ENCODE measurements around the gene IFNA1.

IFNA1 gene

DNA sequence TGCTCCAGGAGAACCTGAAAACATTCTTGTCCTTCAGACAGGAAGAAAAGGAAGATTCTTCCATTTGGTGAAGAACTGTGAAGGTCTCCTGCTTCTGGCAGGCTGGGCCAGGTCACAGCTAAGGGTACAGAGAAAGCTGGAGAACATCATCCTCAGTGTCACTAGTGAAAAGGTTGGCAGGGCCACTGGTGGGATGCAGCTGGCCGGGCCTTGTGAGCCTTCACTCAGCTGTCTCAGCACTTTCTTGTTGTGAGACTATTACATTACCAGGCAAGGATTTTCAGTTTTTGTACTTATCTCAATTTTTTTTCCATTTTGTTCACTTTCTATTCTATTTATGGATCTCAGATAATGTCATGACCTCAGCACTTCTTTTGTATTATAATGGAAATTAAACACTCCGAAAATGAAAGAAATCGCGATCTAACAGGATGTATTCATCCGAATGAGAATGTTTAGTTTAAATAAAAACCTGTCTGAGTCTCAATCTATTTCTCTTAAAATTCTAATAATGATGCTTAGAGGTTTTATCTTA lies 41.2 kb upstream of the IFNA1 start:
- TF ChIP-seq, protein P1, sequence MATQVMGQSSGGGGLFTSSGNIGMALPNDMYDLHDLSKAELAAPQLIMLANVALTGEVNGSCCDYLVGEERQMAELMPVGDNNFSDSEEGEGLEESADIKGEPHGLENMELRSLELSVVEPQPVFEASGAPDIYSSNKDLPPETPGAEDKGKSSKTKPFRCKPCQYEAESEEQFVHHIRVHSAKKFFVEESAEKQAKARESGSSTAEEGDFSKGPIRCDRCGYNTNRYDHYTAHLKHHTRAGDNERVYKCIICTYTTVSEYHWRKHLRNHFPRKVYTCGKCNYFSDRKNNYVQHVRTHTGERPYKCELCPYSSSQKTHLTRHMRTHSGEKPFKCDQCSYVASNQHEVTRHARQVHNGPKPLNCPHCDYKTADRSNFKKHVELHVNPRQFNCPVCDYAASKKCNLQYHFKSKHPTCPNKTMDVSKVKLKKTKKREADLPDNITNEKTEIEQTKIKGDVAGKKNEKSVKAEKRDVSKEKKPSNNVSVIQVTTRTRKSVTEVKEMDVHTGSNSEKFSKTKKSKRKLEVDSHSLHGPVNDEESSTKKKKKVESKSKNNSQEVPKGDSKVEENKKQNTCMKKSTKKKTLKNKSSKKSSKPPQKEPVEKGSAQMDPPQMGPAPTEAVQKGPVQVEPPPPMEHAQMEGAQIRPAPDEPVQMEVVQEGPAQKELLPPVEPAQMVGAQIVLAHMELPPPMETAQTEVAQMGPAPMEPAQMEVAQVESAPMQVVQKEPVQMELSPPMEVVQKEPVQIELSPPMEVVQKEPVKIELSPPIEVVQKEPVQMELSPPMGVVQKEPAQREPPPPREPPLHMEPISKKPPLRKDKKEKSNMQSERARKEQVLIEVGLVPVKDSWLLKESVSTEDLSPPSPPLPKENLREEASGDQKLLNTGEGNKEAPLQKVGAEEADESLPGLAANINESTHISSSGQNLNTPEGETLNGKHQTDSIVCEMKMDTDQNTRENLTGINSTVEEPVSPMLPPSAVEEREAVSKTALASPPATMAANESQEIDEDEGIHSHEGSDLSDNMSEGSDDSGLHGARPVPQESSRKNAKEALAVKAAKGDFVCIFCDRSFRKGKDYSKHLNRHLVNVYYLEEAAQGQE (IDR thresholded peaks at IDR 0.05; ENCODE audit: insufficient replicate concordance, low read depth) = no peak
- TF ChIP-seq POLR2AphosphoS5 (IDR thresholded peaks at IDR 0.05; ENCODE audit: low read depth) = no peak
- TF ChIP-seq, protein P2, sequence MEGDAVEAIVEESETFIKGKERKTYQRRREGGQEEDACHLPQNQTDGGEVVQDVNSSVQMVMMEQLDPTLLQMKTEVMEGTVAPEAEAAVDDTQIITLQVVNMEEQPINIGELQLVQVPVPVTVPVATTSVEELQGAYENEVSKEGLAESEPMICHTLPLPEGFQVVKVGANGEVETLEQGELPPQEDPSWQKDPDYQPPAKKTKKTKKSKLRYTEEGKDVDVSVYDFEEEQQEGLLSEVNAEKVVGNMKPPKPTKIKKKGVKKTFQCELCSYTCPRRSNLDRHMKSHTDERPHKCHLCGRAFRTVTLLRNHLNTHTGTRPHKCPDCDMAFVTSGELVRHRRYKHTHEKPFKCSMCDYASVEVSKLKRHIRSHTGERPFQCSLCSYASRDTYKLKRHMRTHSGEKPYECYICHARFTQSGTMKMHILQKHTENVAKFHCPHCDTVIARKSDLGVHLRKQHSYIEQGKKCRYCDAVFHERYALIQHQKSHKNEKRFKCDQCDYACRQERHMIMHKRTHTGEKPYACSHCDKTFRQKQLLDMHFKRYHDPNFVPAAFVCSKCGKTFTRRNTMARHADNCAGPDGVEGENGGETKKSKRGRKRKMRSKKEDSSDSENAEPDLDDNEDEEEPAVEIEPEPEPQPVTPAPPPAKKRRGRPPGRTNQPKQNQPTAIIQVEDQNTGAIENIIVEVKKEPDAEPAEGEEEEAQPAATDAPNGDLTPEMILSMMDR (IDR thresholded peaks at IDR 0.05; ENCODE audit: insufficient read depth, low read length) = no peak
- no peak for TF ChIP-seq GABPA (IDR thresholded peaks at IDR 0.05; ENCODE audit: low read depth)
- no peak for TF ChIP-seq SPI1 (IDR thresholded peaks at IDR 0.05; ENCODE audit: borderline replicate concordance, low read depth)
- Histone ChIP-seq H3K27ac (replicated peaks) (no peak overlapping the region), H3K4me3 (replicated peaks; ENCODE audit: insufficient read depth, low read length) (no peak overlapping the region), H3K27me3 (ENCODE audit: insufficient read depth, poor library complexity, severe bottlenecking) (no peaks in the 10 kb centered on the region)
- DNase-seq (ENCODE audit: low read depth in 1 of 2, low spot score in 1 of 2) = no peak

DNA sequence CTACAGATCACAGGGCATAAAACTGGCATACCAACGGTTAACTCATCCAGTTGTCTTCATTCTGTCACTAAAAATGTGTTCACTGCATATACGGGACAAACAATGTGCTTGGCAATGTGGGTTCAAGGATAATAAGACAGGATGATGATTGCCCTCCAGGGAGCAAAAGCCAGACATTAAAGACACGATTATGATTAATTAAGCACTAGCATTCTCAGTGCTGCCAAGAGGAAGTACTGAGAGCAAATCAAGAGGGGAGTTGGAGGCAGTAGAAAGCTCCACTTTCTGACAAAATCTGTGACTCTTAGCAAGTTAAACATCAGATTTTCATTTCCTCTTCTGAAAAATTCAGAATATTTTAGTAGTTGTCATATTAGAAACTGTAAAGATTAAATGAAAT lies 40.3 kb upstream of the IFNA1 start:
- Histone ChIP-seq H3K27me3 (ENCODE audit: insufficient read depth, poor library complexity, severe bottlenecking) (no peaks in the 10 kb centered on the region), H3K27ac (replicated peaks) (no peak overlapping the region), H3K4me3 (replicated peaks; ENCODE audit: insufficient read depth, low read length) (no peak overlapping the region)
- TF ChIP-seq, protein P1 (IDR thresholded peaks at IDR 0.05; ENCODE audit: insufficient replicate concordance, low read depth) = no peak
- TF ChIP-seq, protein P2 (IDR thresholded peaks at IDR 0.05; ENCODE audit: insufficient read depth, low read length) = no peak
- TF ChIP-seq SPI1 (IDR thresholded peaks at IDR 0.05; ENCODE audit: borderline replicate concordance, low read depth) = no peak
- no peak for TF ChIP-seq POLR2AphosphoS5 (IDR thresholded peaks at IDR 0.05; ENCODE audit: low read depth)
- no peak for TF ChIP-seq GABPA (IDR thresholded peaks at IDR 0.05; ENCODE audit: low read depth)
- no peak for DNase-seq (ENCODE audit: low read depth in 1 of 2, low spot score in 1 of 2)

DNA sequence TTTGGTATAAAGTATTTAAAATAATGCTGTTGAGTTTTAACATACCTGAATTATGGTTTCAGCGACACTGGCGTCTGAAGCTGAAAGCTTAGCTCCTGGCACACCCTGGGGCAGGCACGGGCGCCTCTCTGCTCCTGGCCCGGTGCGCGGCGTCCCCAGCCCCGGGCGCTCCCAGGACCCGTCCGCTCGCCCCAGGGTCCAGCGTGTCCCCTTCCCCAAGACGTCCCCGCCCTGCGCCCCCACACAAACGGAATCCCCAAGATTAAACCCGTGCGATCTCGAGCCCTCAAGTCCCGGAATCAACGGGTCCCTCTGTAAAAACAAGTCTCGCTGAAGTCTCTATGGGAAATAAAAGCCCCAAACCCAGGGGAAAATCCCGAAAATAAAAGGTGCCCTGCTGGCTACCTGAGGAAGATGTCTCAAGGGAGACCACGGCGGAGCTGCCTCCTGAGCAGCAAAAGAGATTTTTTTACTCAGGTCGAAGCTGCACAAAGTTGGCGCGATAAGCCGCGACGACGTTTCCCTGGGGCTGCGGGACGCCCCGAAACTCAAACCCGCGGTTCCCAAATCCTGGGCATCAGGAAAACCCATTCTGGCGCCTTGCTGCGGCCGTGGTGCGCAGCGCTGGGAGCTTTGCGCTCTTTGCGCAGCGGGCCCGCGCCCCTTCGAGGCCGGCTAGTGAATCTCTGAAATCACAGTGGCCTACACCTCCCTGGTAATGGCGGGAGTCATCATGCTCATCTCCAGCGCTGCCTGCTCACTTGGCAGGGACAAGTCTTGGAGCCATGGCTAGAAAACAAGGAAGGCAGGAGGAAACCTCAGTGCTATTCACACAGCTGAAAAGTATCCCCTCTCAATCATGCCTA lies 37.6 kb upstream of the IFNA1 start:
- Histone ChIP-seq H3K27ac (replicated peaks) (no peak overlapping the region), H3K27me3 (ENCODE audit: insufficient read depth, poor library complexity, severe bottlenecking) (no peaks in the 10 kb centered on the region), H3K4me3 (replicated peaks; ENCODE audit: insufficient read depth, low read length) (no peak overlapping the region)
- no peak for TF ChIP-seq SPI1 (IDR thresholded peaks at IDR 0.05; ENCODE audit: borderline replicate concordance, low read depth)
- TF ChIP-seq, protein P1 (IDR thresholded peaks at IDR 0.05; ENCODE audit: insufficient replicate concordance, low read depth) = no peak
- TF ChIP-seq POLR2AphosphoS5 (IDR thresholded peaks at IDR 0.05; ENCODE audit: low read depth) = no peak
- no peak for DNase-seq (ENCODE audit: low read depth in 1 of 2, low spot score in 1 of 2)
